Heart left ventricle (tissue), 13 donors: ENCODE results near the gene CRYBG2.
"Not testable (repeated sequence)": the region's sequence is repeated elsewhere in the genome, so short reads cannot be mapped to it uniquely, and the experiment has no call there.

Experiments used
- CTCF ChIP-seq, 12 donors: fragments of 200-600 bp; sonication (generic) in 4 of 12; IDR thresholded peaks; one replicate each; pipeline versions ENCODE4 v1.5.0 to v1.8.0; 2018 to 2022; ENCODE audit warnings: antibody characterized with exemption in 12 of 12, mild to moderate bottlenecking in 5 of 12
- POLR2A ChIP-seq, 2 donors: fragments of 450-650 bp; IDR thresholded peaks; one replicate each; pipeline ENCODE4 v1.6.1; 2017; ENCODE audit warnings: antibody characterized with exemption in 2 of 2, mild to moderate bottlenecking in 2 of 2, moderate library complexity in 2 of 2
- donor health status: ischemic (EF 13 %, LVEDD 7.1; RV severe dilation, severe dysfunction).
- donor health status: DM: no; HTN: yes; CAD: no.
- donor health status: DM: no; HTN: no; CAD: no.
- donor health status: ischemic (EF 25% LVEDD 6.9; RV normal size, moderate dysfunction).
- donor health status: ischemic (EF 25% LVEDD 5.7; RV mildly dilated, moderate dysfunction).
- donor health status: ischemic (EF 35%, LVEDD 5.7; RV mildly dilated, moderate dysfunction).
- donor health status: nonischemic (EF 11% LVEDD 7.7; RV severe dilation, severe dysfunction).
- donor health status: DM: yes; HTN: yes; CAD: no.
- donor health status: PGD.
- donor health status: ischemic (EF 29% LVEDD 5.4; RV normal size, mild dysfunction).
- donor health status: nonischemic (EF 23%, LVEDD 6.1; RV moderate dilation, normal function).

GRCh38 chr1:26385063-26385462 is 31.1 kb upstream of the CRYBG2 start:
- TF ChIP-seq CTCF, POLR2A (IDR thresholded peaks at IDR 0.05): not testable (repeated sequence)
